Measurements from ENCODE around the gene BOD1. TPM values are rescaled to one million over a fixed set of nuclear protein-coding genes. Genes with fewer than 3 reads are reported as not detected.

BOD1 gene
- total and polyA plus RNA-seq, 3 donors from 2014 or later = 59.4 to 88.1 (median 70.1) TPM

DNA sequence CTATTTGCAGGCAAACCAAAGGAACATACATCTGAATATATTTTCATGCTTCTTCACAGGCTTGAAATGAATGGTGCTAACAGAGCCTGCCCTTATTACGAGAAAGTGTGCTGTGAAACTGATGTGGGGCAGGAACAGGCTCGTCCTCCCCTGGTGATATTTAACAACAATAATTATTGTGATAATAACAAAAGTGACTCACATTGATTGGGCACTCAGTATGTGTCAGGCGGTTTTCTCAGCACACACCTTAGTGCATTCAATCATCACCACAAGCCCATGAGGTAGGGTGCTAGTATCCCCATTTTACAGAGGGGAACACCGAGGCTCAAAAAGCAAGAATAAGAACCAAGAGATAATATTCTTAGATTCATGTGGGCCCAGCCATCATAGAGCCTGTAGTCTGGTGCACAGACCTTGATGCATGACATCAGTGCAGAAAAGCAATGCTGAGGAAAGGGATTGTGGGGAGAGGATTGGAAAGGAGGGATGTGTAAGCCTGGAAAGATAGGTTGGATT lies 18.1 kb upstream of the BOD1 start:
- H3K27me3 ChIP-seq = no peaks in the 10 kb centered on the region
- H3K9me3 ChIP-seq = no peaks in the 10 kb centered on the region
- no peaks in the 10 kb centered on the region for H3K36me3 ChIP-seq (ENCODE audit: low read depth, missing control alignments)
- no peak overlapping the region for H3K4me3 ChIP-seq
- WGBS, 2 donors = 94 to 97% methylated on average over 4 of the region's 4 CpGs
- intact Hi-C loops (cut with DNase I; ENCODE audit: low total_unique reads) = no loop called here
- TF ChIP-seq CTCF (IDR thresholded peaks at IDR 0.05) (no peak), POLR2A (IDR thresholded peaks at IDR 0.05) (no peak)
- no peaks in the 10 kb centered on the region for H3K4me1 ChIP-seq
- no peak overlapping the region for H3K27ac ChIP-seq
- DNase-seq = no peak

DNA sequence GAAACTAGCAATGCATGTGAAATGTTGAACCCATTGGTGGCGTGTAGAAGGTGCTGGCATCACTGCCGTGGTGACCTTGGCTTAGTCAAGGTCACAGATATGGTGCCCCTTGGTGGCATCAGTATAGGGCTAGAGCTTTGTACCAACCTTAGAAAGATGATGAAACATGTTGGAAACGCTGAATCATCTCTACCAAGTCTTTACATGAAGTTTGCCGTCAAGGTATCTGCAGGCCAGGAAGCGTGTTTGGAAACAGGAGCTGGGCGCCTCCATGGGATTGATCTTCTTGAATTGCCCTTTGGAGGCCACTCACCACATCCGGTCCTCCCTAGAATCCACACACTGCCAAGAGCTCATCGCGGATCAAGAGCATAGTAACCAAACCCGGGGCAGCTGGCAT lies 16.9 kb upstream of the BOD1 start:
- 89 to 93% methylated on average over 10 of the region's 10 CpGs for WGBS, 2 donors
- TF ChIP-seq CTCF (IDR thresholded peaks at IDR 0.05) (no peak), POLR2A (IDR thresholded peaks at IDR 0.05) (no peak)

DNA sequence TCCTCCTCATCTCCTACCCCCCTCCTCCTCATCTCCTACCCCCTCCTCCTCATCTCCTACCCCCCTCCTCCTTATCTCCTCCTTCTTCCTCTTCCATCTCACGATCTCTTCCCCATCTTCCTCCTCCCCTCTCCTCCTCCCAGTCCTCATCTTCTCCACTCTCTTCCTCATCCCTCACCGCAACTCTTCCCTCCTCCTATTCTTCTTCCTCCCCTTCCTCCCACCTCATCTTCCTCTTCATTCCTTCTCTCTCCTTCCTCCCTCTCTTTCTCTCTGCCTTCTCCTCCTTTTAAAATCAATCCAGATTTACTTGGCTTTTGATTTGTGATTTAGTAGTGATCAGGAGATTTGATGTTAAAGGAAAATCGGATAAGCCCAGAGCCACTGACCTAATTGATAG lies 15.0 kb upstream of the BOD1 start:
- H3K27ac ChIP-seq = no peak overlapping the region
- no peaks in the 10 kb centered on the region for H3K9me3 ChIP-seq
- 81 to 84% methylated on average over 3 of the region's 3 CpGs for WGBS, 2 donors
- H3K27me3 ChIP-seq = no peaks in the 10 kb centered on the region
- no peaks in the 10 kb centered on the region for H3K4me1 ChIP-seq
- H3K4me3 ChIP-seq = no peak overlapping the region
- no peak for TF ChIP-seq POLR2A (IDR thresholded peaks at IDR 0.05)
- no peak for TF ChIP-seq CTCF (IDR thresholded peaks at IDR 0.05)
- DNase-seq = no peak
- no peaks in the 10 kb centered on the region for H3K36me3 ChIP-seq (ENCODE audit: low read depth, missing control alignments)
- intact Hi-C loops (cut with DNase I; ENCODE audit: low total_unique reads) = no loop called here

More for the DNA sequence above, 16.9 kb upstream of the BOD1 start:
- no peaks in the 10 kb centered on the region for H3K27me3 ChIP-seq
- no peak overlapping the region for H3K27ac ChIP-seq
- no peaks in the 10 kb centered on the region for H3K4me1 ChIP-seq
- no peaks in the 10 kb centered on the region for H3K36me3 ChIP-seq (ENCODE audit: low read depth, missing control alignments)
- intact Hi-C loops (cut with DNase I; ENCODE audit: low total_unique reads) = no loop called here
- H3K4me3 ChIP-seq = no peak overlapping the region
- DNase-seq = no peak
- H3K9me3 ChIP-seq = no peaks in the 10 kb centered on the region

- no peaks in the 10 kb centered on the region for H3K27me3 ChIP-seq
- intact Hi-C loops (cut with DNase I; ENCODE audit: low total_unique reads) = no loop called here
- H3K4me1 ChIP-seq = no peaks in the 10 kb centered on the region
- 57 to 72% methylated on average over 6 of the region's 6 CpGs for WGBS, 2 donors
- no peak overlapping the region for H3K27ac ChIP-seq
- no peak for DNase-seq
- no peaks in the 10 kb centered on the region for H3K36me3 ChIP-seq (ENCODE audit: low read depth, missing control alignments)
- no peaks in the 10 kb centered on the region for H3K9me3 ChIP-seq
- H3K4me3 ChIP-seq = no peak overlapping the region
- no peak for TF ChIP-seq POLR2A (IDR thresholded peaks at IDR 0.05)
- no peak for TF ChIP-seq CTCF (IDR thresholded peaks at IDR 0.05)
Observed at GRCh38 chr5:173630724-173631365, 14.4 kb upstream of the BOD1 start.

DNA sequence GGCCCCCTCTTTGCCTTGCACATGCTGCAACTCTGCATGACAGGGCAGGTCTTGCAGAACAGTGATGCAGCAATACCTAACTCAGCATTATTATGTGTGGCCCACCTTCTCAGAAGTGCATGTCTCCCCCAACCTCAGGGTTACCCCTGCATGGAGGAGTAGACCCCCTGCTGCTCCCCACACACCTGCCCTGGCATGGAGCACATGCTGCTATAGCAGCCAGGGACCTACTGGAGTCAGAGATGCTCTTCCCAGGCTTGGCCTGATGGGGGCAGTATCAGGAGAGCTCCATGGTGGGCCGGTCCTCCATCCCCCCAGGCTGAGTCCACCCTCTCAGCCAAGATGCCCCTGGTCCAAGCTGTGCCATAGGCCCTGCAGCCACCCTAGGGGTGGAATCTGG lies 13.2 kb upstream of the BOD1 start:
- H3K27ac ChIP-seq = no peak overlapping the region
- intact Hi-C loops (cut with DNase I; ENCODE audit: low total_unique reads) = no loop called here
- no peak overlapping the region for H3K4me3 ChIP-seq
- no peak for DNase-seq
- H3K27me3 ChIP-seq = no peaks in the 10 kb centered on the region
- no peak for TF ChIP-seq CTCF (IDR thresholded peaks at IDR 0.05)
- TF ChIP-seq POLR2A (IDR thresholded peaks at IDR 0.05) = no peak
- no peaks in the 10 kb centered on the region for H3K36me3 ChIP-seq (ENCODE audit: low read depth, missing control alignments)
- no peaks in the 10 kb centered on the region for H3K4me1 ChIP-seq
- no peaks in the 10 kb centered on the region for H3K9me3 ChIP-seq
- 88% methylated on average over 1 of the region's 1 CpG; no CpG with 5 or more reads in 1 of the 2 donors for WGBS, 2 donors

All from testis (tissue), 3 donors.